Adipose tissue (tissue), 3 donors: ENCODE results near the gene TP73. TPM values are rescaled to one million over a fixed set of nuclear protein-coding genes. Genes with fewer than 3 reads are reported as not detected.

Experiments
- H3K27ac ChIP-seq: one replicate; pipeline ENCODE4 v1.5.1; 2013; ENCODE audit warnings: low read depth, low read length
- WGBS, 3 donors: extraction: QIAGEN DNeasy Blood & Tissue Kit; methylation state at CpG; one replicate each; pipeline ENCODE4 v1.1.7; 2013; 5-methylcytosine and 5-hydroxymethylcytosine counted together
- polyA plus RNA-seq, 3 donors: library from polyadenylated mRNA; stranded (reverse); fragments of 200-250 nt; gene quantifications; one replicate each; pipeline ENCODE4 v1.2.3, GENCODE V29; 2013
- donor health status: healthy with polysubstance abuse.
- donor health status: Bipolar disorder and iron deficiency.
- donor health status: healthy.

The TP73 gene
- polyA plus RNA-seq, 3 donors: 0.01 to 0.24 TPM; not detected in 1

DNA sequence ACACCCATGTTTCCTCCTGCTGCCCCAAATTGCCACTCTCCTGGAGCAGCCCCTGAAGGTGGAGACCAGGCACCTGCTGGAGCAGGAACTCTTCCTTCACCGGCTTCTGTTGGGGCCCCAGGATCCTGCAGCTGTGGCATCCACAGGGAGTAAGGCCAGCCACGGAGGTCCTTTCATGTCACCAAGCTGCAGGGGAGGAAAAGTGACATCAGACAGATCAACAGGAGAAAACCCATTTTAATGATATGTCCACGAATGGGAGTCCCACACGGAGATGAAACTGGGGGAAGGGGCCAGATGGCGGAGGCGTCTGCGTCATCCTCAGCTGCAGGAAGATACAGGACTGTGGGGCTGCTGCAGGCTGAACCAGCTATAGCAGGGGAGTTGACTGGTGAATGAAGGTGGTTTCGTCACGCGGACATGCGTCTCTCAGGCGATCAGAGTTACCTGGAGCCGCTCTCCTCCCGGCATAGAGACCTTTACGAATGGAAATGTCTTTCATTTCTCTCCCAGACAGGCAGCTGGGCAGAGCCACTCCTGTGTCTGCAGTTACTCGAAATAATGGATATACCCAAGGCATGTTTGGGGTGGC is 9.9 kb downstream of the TP73 start:
- WGBS, 3 donors: 84 to 87% (median 86%) methylated on average over 16 of the region's 16 CpGs
- no peak overlapping the region for H3K27ac ChIP-seq

GRCh38 chr1:3663999-3664699 is 11.8 kb downstream of the TP73 start:
- WGBS, 3 donors: 68 to 83% (median 74%) methylated on average over 14 of the region's 14 CpGs
- H3K27ac ChIP-seq: no peak overlapping the region

- H3K27ac ChIP-seq: no peak overlapping the region
- 86 to 89% (median 87%) methylated on average over 14 of the region's 14 CpGs for WGBS, 3 donors
Measured at GRCh38 chr1:3664700-3665375, 12.5 kb downstream of the TP73 start.

- WGBS, 3 donors: 69 to 74% (median 71%) methylated on average over 8 of the region's 8 CpGs
- no peak overlapping the region for H3K27ac ChIP-seq
Measured at GRCh38 chr1:3668148-3668547, 15.8 kb downstream of the TP73 start.

DNA sequence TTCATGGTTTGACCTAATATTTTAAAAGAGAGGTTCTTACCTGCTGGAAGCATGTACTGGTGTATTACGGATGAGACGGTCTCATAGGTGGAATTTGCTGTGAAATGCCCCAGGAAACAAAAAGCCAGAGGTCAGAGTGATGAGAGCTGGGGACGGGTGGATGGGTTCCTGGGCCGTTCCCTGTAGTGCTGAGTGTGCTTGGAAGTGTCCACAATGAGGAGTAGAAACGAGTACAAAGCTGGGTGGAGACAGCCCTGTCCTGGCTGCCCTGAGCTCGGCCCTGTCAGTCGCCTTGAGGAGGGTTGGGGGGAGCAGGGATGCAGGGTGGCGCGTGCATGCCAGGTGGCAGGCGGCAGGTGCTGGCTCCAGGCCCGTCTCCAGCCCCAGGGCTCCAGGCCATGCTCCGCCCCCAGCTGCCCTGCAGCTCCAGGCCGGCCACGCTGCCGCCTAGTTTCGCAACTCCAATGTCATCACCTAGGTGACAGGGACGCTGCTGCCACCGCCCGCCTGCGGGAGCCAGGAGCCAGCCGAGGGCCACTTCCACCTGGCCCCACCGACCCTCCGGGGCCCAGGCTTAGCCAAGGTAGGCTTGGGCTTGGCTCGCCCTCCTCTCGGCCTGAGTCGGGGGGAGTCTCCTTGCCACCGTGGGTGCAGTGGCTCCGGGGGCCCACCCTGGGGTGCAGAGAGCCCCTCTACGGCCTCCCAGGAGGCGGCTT is 16.4 kb downstream of the TP73 start:
- no peak overlapping the region for H3K27ac ChIP-seq
- WGBS, 3 donors: 15 to 31% (median 29%) methylated on average over 28 to 30 of the region's 30 CpGs

DNA sequence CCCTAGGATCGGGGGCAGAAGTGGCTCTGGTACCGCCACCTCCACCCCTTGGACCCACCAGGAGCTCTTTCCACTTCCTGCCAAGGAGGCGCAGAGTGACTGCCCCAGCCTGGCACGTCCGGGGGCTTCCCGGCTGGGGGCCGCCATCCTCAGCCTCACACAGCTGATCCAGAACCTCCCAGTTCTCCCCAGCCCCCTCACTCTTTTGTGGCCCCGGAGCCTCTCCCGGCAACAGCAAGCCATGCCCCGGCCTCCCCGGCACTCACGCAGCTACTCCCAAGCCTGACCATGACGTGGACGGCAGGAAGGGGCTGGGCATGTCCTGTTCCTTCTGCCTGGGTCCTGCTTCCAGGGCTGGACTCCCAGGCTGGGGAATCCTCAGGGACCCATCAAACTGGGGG is 17.1 kb downstream of the TP73 start:
- WGBS, 3 donors: 61 to 77% (median 64%) methylated on average over 13 to 14 of the region's 14 CpGs
- H3K27ac ChIP-seq: no peak overlapping the region

GRCh38 chr1:3669971-3670431 is 17.7 kb downstream of the TP73 start:
- 84 to 92% (median 85%) methylated on average over 9 of the region's 9 CpGs for WGBS, 3 donors
- no peak overlapping the region for H3K27ac ChIP-seq

DNA sequence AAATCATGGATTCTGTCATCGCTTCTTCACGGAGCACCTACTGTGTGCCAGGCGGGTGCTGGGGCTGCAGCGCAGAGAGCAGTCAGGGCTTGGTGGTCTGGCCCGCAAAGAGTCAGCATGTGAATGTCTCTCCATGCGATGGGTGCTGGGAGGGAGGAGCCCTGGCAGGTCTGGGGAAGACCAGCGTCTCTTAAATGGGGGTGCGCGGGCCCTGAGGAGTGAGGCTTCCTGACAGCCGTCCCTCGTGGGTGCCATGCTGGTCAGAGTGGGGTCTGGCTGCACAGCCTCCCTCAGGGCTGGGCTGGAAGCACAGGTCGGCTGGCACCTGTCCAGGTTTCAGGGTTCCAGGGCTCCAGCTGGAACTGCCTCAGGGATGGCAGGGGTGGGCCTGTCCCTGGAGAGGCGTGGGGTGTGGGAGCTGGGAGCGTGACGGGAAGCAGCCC is 18.5 kb downstream of the TP73 start:
- WGBS, 3 donors: 82 to 86% (median 84%) methylated on average over 15 of the region's 15 CpGs
- H3K27ac ChIP-seq: no peak overlapping the region

DNA sequence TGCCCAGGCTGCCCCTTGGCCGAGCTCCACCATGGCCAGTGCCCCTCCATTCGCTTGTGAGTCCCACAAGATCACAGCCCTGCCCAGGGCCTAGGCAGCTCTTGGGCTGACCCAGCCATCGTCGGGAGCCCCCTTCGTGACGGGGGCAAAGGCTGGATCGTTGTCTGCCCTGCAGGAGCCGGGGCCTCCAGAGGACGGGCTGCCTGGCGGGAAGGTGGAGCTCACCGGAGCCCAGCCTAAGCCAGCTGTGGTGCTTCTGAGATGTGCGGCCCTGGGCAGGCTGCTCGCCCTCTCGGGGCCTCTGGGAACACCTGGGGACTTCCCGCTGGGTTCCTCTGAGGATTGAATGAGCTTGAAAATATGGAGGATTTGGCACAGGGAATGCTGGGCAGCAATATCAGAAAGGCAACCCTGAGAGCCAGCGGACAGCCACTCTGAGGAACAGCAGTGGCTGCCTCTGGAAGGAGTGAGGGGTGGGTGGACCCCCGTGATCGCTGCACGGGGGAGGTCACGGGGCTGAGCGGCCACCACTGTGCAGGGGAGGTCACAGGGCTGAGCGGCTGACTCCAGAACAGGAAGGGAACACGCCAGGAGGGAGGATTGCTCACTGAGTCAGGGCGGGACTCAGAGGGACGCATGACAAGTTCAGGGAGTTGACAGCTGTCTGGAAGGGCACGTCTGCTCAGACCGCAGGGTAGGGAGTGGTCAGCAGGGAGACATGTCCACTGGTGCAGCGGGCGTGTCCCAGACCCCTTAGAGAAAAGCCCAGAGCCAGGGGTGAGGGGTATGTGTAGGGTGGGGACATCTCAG is 19.3 kb downstream of the TP73 start:
- no peak overlapping the region for H3K27ac ChIP-seq
- WGBS, 3 donors: 35 to 62% (median 59%) methylated on average over 29 of the region's 29 CpGs

DNA sequence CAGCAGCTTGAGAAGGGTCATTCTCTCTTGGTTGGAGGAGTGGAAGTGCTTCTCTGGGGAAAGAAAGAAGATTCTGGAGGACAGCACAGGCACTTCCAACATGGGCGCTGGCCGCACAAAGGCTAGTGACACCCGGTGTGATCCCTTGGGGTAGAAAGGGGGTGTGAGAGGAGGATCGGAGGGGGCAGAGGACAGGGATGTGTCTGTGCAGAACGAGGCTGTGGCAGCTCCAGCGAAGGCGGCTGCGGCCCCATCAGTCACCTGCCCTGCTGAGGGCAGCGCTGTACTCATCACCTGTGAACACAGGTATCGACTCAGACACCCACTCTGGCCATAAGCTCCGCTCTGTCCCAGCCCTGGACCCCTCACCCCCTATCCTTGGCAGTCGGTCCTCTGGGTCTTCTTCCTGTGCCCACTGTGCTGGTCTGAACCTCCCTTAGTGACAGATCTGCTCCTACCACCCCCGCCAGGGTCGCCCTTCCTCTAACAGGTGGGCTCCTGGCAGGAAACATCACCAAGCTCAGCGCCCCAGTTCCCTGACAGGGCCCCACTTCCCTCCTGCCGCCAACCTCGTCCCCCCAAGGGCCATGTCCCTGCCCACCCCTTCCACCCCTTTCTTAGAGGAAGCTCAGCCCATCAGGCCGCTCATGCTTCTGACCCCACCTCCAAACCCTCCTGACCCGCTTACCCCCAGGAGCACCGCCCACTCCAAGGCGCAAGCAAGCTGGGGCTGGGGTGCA is 20.1 kb downstream of the TP73 start:
- 74 to 81% (median 75%) methylated on average over 20 to 21 of the region's 21 CpGs for WGBS, 3 donors
- no peak overlapping the region for H3K27ac ChIP-seq

- no peak overlapping the region for H3K27ac ChIP-seq
- 85 to 88% (median 87%) methylated on average over 17 of the region's 17 CpGs for WGBS, 3 donors
Measured at GRCh38 chr1:3672971-3673361, 20.6 kb downstream of the TP73 start.

- no peak overlapping the region for H3K27ac ChIP-seq
- 77 to 87% (median 85%) methylated on average over 25 of the region's 25 CpGs for WGBS, 3 donors
Measured at GRCh38 chr1:3673381-3674099, 21.2 kb downstream of the TP73 start.

DNA sequence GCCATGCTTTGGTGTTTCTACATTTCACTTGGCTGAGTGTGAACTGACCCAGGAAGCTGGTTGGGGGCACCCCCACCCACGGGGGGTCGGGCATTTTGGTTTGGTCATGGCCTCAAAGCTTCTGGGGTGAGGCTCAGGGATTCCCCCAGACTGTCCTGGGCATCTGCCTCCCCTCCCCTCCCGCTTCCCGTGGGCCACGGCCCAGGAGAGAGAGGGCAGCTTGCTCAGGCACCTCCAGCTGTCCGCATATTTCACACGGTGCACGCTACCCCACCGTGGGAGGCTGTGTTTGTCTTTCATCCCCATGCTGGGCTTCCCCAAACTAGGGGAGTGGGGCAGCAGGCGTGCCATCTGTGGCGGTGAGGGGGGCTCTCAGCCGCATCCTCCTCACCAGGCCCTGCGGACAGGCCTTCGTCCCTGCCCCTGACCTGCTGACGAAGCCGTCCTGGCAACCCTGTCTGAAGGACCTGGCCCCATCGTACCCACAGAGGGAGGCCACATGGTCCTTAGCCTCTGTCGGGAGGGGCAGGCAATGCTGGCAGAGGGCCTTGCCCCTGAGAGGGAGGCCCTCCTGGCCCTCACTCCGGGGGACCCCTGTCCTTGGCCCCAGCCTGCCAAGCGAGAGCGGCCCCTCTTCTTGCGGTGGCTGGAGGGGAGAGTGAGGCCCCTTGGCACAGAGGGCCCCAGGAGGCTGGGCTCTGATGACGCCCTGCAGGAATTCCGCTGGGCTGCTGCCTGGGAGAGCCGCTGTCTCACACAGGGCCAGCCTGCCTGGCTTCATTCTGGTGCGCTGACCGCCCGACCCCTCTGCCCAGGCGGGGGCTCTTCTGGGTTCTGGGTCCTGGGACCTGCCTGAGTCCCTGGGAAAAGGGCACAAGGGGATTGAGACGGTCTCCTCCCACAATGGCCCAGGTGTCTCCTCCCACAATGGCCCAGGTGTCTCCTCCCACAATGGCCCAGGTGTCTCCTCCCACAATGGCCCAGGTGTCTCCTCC is 22.1 kb downstream of the TP73 start:
- no peak overlapping the region for H3K27ac ChIP-seq
- 39 to 71% (median 63%) methylated on average over 28 to 30 of the region's 30 CpGs for WGBS, 3 donors

DNA sequence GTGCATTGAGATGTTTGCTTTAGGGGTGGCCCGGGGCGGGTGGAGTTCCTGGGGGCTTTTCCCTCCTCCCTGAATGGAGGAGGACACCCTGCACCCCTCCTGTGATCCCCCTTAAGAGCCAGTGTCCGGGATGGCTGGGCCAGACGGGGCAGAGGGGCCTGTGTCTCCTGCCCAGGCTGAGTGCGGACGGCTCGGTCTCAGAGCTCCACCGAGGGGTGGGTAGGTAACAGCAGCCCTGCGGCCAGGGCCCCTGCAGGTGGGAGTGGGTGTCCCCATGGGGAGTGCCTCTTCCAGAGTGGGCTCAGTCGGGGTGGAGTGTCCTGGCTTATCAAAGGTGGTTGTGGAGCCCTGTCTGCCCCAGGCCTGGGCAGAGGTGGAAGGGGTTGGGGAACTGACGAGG is 23.1 kb downstream of the TP73 start:
- WGBS, 3 donors: 54 to 84% (median 79%) methylated on average over 11 of the region's 11 CpGs
- no peak overlapping the region for H3K27ac ChIP-seq

DNA sequence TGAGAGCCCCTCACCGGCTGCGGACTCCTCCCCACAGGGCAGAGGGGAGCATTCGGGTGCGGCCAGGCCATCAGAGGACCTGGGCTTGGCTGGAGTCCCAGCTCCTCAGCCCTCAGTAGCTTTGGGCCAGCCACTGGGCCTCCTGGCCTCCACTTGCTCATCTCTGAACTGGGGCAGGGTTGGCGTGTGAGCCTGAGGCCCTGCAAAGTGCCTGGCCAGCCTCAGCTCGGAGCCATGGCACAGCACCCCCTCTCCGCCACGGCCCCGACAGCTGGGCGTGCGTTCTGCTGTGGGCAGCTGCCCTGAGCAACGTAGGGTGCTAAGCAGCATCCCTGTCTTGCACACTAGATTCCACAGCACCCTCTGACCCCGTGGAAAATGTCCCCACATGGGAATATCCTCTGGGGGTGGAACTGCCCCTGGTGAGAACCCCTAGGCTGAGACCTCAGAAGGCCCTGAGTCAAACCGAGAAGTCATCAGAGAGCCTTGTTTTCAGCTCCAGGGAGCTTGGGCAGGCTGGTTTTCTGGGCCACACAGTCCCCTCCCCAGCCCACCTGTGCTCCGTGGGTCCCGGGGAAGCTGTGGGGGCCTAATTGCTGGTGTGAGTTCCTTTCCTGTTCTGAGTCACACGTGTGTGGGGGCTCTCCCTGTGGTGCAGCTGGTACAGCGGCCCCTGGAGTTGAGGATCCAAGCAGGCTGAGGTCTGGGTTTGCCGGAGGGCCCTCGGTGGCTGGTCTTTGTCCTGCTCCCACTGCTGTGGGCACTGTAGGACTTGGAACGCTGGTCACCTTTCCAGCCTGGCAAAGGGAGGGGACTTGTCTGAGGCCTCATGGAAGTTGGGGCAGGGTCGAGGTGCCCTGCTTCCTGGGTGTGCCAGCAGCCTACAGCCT is 24.5 kb downstream of the TP73 start:
- H3K27ac ChIP-seq: no peak overlapping the region
- 63 to 84% (median 67%) methylated on average over 19 to 22 of the region's 22 CpGs for WGBS, 3 donors
